Adrenal gland (tissue), 12 donors: ENCODE data around the gene RPS6KA4. TPM values are rescaled to one million over a fixed set of nuclear protein-coding genes. Genes with fewer than 3 reads are reported as not detected.

ENCODE experiments used
- DNase-seq, 7 donors: peaks; one replicate each; pipeline ENCODE4 v3.0.0-alpha.2; 2019 to 2020
- H3K27ac ChIP-seq, 5 donors: fragments of 200-600 bp; sonication (generic) in 4 of 5; 1 replicate in 3 of 5; 2 replicates in 2 of 5; pipeline versions ENCODE4 v1.5.1 to v1.8.0; 2016 to 2020; ENCODE audit warnings: mild to moderate bottlenecking in 1 of 5
- H3K27me3 ChIP-seq: fragments of 200-600 bp; 2 replicates; pipeline ENCODE4 v1.8.0; 2021
- H3K36me3 ChIP-seq, 2 donors: fragments of 200-600 bp; replicated peaks in 1 of 2; 1 replicate in 1 of 2; 2 replicates in 1 of 2; pipeline versions ENCODE4 v1.5.1 to v1.8.0; 2018 to 2022
- H3K4me1 ChIP-seq, 2 donors: fragments of 200-600 bp; replicated peaks in 1 of 2; 1 replicate in 1 of 2; 2 replicates in 1 of 2; pipeline versions ENCODE4 v1.5.1 to v1.8.0; 2018 to 2021
- H3K4me3 ChIP-seq, 4 donors: fragments of 200-600 bp; sonication (generic) in 3 of 4; one replicate each; pipeline ENCODE4 v1.5.1; 2016 to 2018
- H3K9me3 ChIP-seq, 3 donors: fragments of 200-600 bp; sonication (generic) in 1 of 3; replicated peaks in 1 of 3; 1 replicate in 2 of 3; 2 replicates in 1 of 3; pipeline versions ENCODE4 v1.5.1 to v1.8.0; 2016 to 2021
- POLR2A ChIP-seq, 2 donors: fragments of 450-650 bp; IDR thresholded peaks; one replicate each; pipeline ENCODE4 v1.6.1; 2017; ENCODE audit warnings: antibody characterized with exemption in 2 of 2, mild to moderate bottlenecking in 2 of 2, moderate library complexity in 1 of 2
- WGBS, 4 donors: extraction: QIAGEN DNeasy Blood & Tissue Kit in 2 of 4; methylation state at CpG; one replicate each; pipeline versions ENCODE4 v1.1.5 to v1.1.7; 2013 to 2017; 5-methylcytosine and 5-hydroxymethylcytosine counted together
- intact Hi-C, 2 donors: fragments of 100-400 bp; cut with DNase I; formaldehyde crosslinking; loops; one replicate each; pipeline versions ENCODE4 v1.14.1 to v1.15.0; 2022 to 2023
- polyA plus RNA-seq, 3 donors: library from polyadenylated mRNA; stranded (reverse); fragments of 200-250 nt in 2 of 3; fragments of 350-450 nt in 1 of 3; fragmentation: Illumina TruSeq in 1 of 3; extraction: RNeasy Lipid Tissue Mini Kit (QIAGEN cat#74804) in 1 of 3; gene quantifications; one replicate each; pipeline ENCODE4 v1.2.3, GENCODE V29; 2013 to 2014
- total RNA-seq, 9 donors: library from RNA; depleted of rRNA in 4 of 9; stranded (reverse); fragments of >200 nt in 4 of 9; fragments of 120-200 nt in 1 of 9; fragmentation: NEBNext Ultra II Directional in 1 of 9; extraction: Animal tissue kit (Norgen Biotek cat#: 25700) in 1 of 9; gene quantifications; one replicate each; pipeline versions ENCODE4 v1.1.0 to v1.2.4, GENCODE V29; 2013 to 2023
- TF ChIP-seq, protein P1 (sequence below), 6 experiments: fragments of 450-650 bp in 4 of 6; fragments of 200-600 bp in 2 of 6; sonication (generic) in 1 of 6; IDR thresholded peaks; 1 replicate in 5 of 6; 2 replicates in 1 of 6; pipeline versions ENCODE4 v1.5.1 to v1.8.0; 2016 to 2021; ENCODE audit warnings: antibody characterized with exemption in 6 of 6, mild to moderate bottlenecking in 2 of 6, moderate library complexity in 1 of 6
- donor health status: healthy with polysubstance abuse.
- donor health status: Bipolar disorder and iron deficiency.
- donor health status: DM: yes; HTN: yes; CAD: no.
- donor health status: DM: no; HTN: no; CAD: no.
- donor health status: DM: no; HTN: no; CAD: no.
- donor health status: DM: yes; HTN: yes; CAD: no.

RPS6KA4 gene
- total and polyA plus RNA-seq, 12 donors = 4.9 to 89.3 (median 26.3) TPM

- TF ChIP-seq, protein P1, sequence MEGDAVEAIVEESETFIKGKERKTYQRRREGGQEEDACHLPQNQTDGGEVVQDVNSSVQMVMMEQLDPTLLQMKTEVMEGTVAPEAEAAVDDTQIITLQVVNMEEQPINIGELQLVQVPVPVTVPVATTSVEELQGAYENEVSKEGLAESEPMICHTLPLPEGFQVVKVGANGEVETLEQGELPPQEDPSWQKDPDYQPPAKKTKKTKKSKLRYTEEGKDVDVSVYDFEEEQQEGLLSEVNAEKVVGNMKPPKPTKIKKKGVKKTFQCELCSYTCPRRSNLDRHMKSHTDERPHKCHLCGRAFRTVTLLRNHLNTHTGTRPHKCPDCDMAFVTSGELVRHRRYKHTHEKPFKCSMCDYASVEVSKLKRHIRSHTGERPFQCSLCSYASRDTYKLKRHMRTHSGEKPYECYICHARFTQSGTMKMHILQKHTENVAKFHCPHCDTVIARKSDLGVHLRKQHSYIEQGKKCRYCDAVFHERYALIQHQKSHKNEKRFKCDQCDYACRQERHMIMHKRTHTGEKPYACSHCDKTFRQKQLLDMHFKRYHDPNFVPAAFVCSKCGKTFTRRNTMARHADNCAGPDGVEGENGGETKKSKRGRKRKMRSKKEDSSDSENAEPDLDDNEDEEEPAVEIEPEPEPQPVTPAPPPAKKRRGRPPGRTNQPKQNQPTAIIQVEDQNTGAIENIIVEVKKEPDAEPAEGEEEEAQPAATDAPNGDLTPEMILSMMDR (IDR thresholded peaks at IDR 0.05) = no peak
- TF ChIP-seq POLR2A (IDR thresholded peaks at IDR 0.05) = no peak
- 78 to 95% (median 92%) methylated on average over 1 of the region's 1 CpG for WGBS, 4 donors
- Histone ChIP-seq H3K27me3 (no peaks in the 10 kb centered on the region), H3K27ac (no peak overlapping the region), H3K36me3 (peaks cover 0 to 84% of the 10 kb centered on the region in 2 donors), H3K9me3 (no peaks in the 10 kb centered on the region), H3K4me3 (no peak overlapping the region), H3K4me1 (no peaks in the 10 kb centered on the region)
- no peak for DNase-seq
- intact Hi-C loops = no loop called here
Observed at GRCh38 chr11:64366751-64367150, 7.8 kb downstream of the RPS6KA4 start.

- intact Hi-C loops = no loop called here
- H3K27me3 ChIP-seq = no peaks in the 10 kb centered on the region
- no peak for DNase-seq
- H3K4me3 ChIP-seq = no peak overlapping the region
- H3K27ac ChIP-seq = no peak overlapping the region
- H3K36me3 ChIP-seq = peaks cover 0 to 71% of the 10 kb centered on the region in 2 donors
- no peaks in the 10 kb centered on the region for H3K9me3 ChIP-seq
- 81 to 92% (median 89%) methylated on average over 5 to 46 of the region's 46 CpGs for WGBS, 4 donors
- no peaks in the 10 kb centered on the region for H3K4me1 ChIP-seq
- TF ChIP-seq, protein P1 (IDR thresholded peaks at IDR 0.05) = no peak
- TF ChIP-seq POLR2A (IDR thresholded peaks at IDR 0.05) = no peak
Observed at GRCh38 chr11:64367931-64368672, 9.1 kb downstream of the RPS6KA4 start.

DNA sequence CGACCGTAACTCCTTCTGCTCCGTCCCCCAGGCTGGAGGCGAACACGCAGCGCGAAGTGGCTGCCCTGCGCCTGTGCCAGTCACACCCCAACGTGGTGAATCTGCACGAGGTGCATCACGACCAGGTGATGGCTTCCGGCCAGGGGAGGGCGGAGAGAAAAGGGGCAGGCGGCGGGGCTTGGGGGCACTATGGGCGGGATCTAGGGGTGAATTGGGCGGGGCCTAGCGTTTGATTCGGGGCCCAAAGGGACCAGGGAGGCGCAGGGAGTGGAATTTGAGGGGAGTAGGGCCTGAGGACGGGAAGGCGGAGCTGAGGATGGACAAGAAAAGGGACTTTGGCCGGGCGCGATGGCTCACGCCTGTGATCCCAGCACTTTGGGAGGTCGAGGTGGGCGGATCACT is 9.7 kb downstream of the RPS6KA4 start:
- WGBS, 4 donors = 88 to 93% (median 91%) methylated on average over 25 to 28 of the region's 28 CpGs
- H3K4me3 ChIP-seq = no peak overlapping the region
- H3K9me3 ChIP-seq = no peaks in the 10 kb centered on the region
- TF ChIP-seq, protein P1 (IDR thresholded peaks at IDR 0.05) = no peak
- no peak for TF ChIP-seq POLR2A (IDR thresholded peaks at IDR 0.05)
- no peaks in the 10 kb centered on the region for H3K4me1 ChIP-seq
- intact Hi-C loops = no loop called here
- peaks cover 0 to 65% of the 10 kb centered on the region in 2 donors for H3K36me3 ChIP-seq
- no peak overlapping the region for H3K27ac ChIP-seq
- DNase-seq = no peak
- no peaks in the 10 kb centered on the region for H3K27me3 ChIP-seq

DNA sequence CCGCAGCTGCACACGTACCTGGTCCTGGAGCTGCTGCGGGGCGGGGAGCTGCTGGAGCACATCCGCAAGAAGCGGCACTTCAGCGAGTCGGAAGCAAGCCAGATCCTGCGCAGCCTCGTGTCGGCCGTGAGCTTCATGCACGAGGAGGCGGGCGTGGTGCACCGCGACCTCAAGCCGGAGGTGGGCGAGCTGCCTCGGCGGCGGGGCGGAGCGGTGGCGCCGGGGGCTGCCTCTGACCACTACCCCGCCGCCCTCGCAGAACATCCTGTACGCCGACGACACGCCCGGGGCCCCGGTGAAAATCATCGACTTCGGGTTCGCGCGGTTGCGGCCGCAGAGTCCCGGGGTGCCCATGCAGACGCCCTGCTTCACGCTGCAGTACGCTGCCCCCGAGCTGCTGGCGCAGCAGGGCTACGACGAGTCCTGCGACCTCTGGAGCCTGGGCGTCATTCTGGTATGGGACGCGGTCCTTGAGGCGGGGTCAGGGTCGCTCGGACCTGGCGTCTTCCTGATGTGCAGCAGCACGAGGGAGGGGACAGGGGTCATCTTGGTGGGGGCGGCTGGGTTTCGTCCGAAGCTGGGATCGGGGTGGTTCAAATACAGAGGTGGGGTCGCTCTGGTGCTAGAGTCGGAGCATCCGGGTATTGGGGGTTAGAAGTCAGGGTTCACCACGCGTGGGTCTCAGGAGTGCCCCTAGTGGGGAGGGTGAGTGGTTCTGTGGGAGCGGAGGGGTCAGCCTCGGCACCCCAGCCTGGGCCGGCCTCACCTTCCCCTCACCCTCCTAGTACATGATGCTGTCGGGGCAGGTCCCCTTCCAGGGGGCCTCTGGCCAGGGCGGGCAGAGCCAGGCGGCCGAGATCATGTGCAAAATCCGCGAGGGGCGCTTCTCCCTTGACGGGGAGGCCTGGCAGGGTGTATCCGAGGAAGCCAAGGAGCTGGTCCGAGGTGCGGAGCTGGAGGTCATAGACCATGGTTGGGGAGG is 10.8 kb downstream of the RPS6KA4 start:
- H3K9me3 ChIP-seq = no peaks in the 10 kb centered on the region
- no peak overlapping the region for H3K27ac ChIP-seq
- H3K36me3 ChIP-seq = peaks cover 0 to 58% of the 10 kb centered on the region in 2 donors
- WGBS, 4 donors = 88 to 94% (median 89%) methylated on average over 38 to 82 of the region's 82 CpGs
- TF ChIP-seq, protein P1 (IDR thresholded peaks at IDR 0.05) = no peak
- no peak for TF ChIP-seq POLR2A (IDR thresholded peaks at IDR 0.05)
- H3K4me3 ChIP-seq = no peak overlapping the region
- H3K27me3 ChIP-seq = no peaks in the 10 kb centered on the region
- intact Hi-C loops = no loop called here
- no peak for DNase-seq
- no peaks in the 10 kb centered on the region for H3K4me1 ChIP-seq
